ENCODE results near the gene LPP. TPM values are rescaled to one million over a fixed set of nuclear protein-coding genes. Genes with fewer than 3 reads are reported as not detected.

Gene LPP
- total RNA-seq, 1 experiment from 2014 or later: 148 TPM

DNA sequence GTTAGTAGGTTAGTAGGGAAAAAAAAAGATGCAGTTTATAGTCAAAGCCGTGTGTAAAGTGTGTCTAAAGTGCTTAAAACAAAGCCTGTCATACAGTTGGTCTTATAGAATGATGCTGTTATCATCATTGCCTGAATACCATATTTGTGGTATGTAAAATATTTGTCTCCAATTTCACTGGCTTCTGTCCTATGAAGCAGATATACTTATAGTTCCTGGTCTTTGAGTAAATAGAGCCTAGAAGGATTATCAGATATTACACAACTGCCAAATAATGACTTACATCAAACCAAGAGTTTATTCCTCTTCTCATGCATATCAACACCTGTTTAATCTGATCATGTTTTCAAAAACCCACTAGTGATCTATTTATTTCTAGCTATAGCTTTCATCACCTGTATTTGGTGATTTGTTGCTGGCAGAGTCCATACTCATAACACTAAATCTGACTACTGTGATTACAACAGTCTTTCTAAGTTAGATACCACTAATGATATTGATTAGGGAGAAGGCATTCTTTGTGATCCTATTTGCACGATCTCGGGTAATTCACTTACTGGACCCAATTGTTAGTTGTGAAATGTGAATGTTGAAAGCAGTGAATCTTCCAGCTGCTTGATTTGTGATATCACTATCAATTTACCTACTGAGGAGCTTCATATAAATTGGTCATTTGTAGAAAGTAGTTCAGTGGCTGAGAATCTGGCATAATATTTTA, 413.7 kb downstream of the LPP start:
- TF ChIP-seq CTCF (conservative IDR thresholded peaks at IDR 0.05): no peak
- TF ChIP-seq EZH2 (IDR thresholded peaks at IDR 0.05; ENCODE audit: low read depth): no peak
- peaks cover 12% of the 10 kb centered on the region for H3K4me1 ChIP-seq (replicated peaks; ENCODE audit: insufficient read depth)
- no peaks in the 10 kb centered on the region for H3K9me3 ChIP-seq (ENCODE audit: insufficient read depth, low read depth)
- H3K36me3 ChIP-seq (ENCODE audit: low read depth): no peaks in the 10 kb centered on the region
- ChIA-PET POLR2A (ENCODE audit: unreplicated experiment) (no interaction called here), CTCF (no interaction called here)
- no peak overlapping the region for H3K4me3 ChIP-seq
- H3K79me2 ChIP-seq (ENCODE audit: low read depth): no peaks in the 10 kb centered on the region
- intact Hi-C loops (cut with micrococcal nuclease; ENCODE audit: unreplicated experiment): loop anchor here (10.0 kb wide), 1 partner anchor 823 kb away; the partner anchor contains the start of gene BCL6
- 0 out of 2 replicates have a peak overlapping the region, but pooled peaks have one; percentile 6 for H3K4me2 ChIP-seq
- no TSS peak for BruUV-seq (replicated peaks)
- no peak overlapping the region for H2AFZ ChIP-seq
- H4K20me1 ChIP-seq (ENCODE audit: insufficient read depth): 0 out of 2 replicates have a peak, but pooled peaks cover 4% of the 10 kb centered on the region
- H3K9me2 ChIP-seq (ENCODE audit: insufficient read depth): no peaks in the 10 kb centered on the region
- 0 out of 2 replicates have a peak, but pooled peaks cover 8% of the 10 kb centered on the region for H3F3A ChIP-seq (ENCODE audit: insufficient read depth, low read depth)
- no peak overlapping the region for H3K27ac ChIP-seq
- H3K27me3 ChIP-seq (ENCODE audit: insufficient read depth, low read depth): no peaks in the 10 kb centered on the region
- DNase-seq: peak in 1 of 2 experiments; percentile 91

GRCh38 chr3:188568736-188569135, 414.8 kb downstream of the LPP start:
- Histone ChIP-seq H3F3A (ENCODE audit: insufficient read depth, low read depth) (0 out of 2 replicates have a peak, but pooled peaks cover 8% of the 10 kb centered on the region), H3K27me3 (ENCODE audit: insufficient read depth, low read depth) (no peaks in the 10 kb centered on the region), H3K4me1 (replicated peaks; ENCODE audit: insufficient read depth) (peaks cover 12% of the 10 kb centered on the region), H3K27ac (no peak overlapping the region), H4K20me1 (ENCODE audit: insufficient read depth) (0 out of 2 replicates have a peak, but pooled peaks cover 4% of the 10 kb centered on the region), H3K79me2 (ENCODE audit: low read depth) (no peaks in the 10 kb centered on the region), H3K9me3 (ENCODE audit: insufficient read depth, low read depth) (no peaks in the 10 kb centered on the region), H3K9me2 (ENCODE audit: insufficient read depth) (no peaks in the 10 kb centered on the region), H3K4me3 (no peak overlapping the region), H2AFZ (no peak overlapping the region), H3K36me3 (ENCODE audit: low read depth) (no peaks in the 10 kb centered on the region), H3K4me2 (no peak overlapping the region)
- ChIA-PET POLR2A (ENCODE audit: unreplicated experiment) (no interaction called here), CTCF (interaction anchor here (0.6 kb wide), 1 partner anchor 830 kb away, joined by 4 read pairs; no protein-coding TSS in a partner anchor)
- intact Hi-C loops (cut with micrococcal nuclease; ENCODE audit: unreplicated experiment): loop anchor here (10.0 kb wide), 1 partner anchor 824 kb away; the partner anchor contains the start of gene BCL6
- BruUV-seq (replicated peaks): no TSS peak
- DNase-seq: no peak
- TF ChIP-seq EZH2 (IDR thresholded peaks at IDR 0.05; ENCODE audit: low read depth) (no peak), CTCF (conservative IDR thresholded peaks at IDR 0.05) (no peak)

DNA sequence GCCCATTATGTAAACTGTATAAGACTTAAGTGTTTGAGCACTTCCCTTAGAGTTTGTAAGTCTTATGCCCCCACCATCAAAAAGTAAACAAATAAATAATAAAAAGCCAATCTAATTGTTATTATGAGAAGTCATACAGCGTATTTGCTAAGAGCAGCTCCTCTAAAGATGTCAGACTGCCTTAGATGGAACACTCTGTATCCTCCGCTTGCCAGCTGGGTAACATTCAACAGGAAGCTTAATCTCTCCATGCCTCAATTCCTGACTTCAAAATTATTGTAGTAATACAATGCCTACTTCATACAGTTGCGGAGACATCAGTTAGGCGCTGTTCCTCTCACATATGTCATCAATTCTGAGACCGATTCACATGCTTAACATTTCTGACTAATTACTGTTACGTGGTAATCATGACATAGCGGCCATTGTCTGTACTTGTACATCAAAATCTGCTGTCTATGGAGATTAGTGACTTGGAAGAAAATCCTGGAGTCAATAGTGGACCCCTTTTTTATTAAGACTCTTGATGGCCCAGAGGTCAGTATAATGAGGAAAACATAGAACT, 417.7 kb downstream of the LPP start:
- Histone ChIP-seq H2AFZ (no peak overlapping the region), H3K27me3 (ENCODE audit: insufficient read depth, low read depth) (no peaks in the 10 kb centered on the region), H3K9me2 (ENCODE audit: insufficient read depth) (peaks cover 2% of the 10 kb centered on the region; the same call in 1 of the 2 replicates), H3K36me3 (ENCODE audit: low read depth) (no peaks in the 10 kb centered on the region), H3K9me3 (ENCODE audit: insufficient read depth, low read depth) (no peaks in the 10 kb centered on the region), H4K20me1 (ENCODE audit: insufficient read depth) (0 out of 2 replicates have a peak, but pooled peaks cover 4% of the 10 kb centered on the region), H3K27ac (no peak overlapping the region), H3K4me2 (no peak overlapping the region), H3K4me3 (no peak overlapping the region), H3K4me1 (replicated peaks; ENCODE audit: insufficient read depth) (peaks cover 12% of the 10 kb centered on the region), H3K79me2 (ENCODE audit: low read depth) (no peaks in the 10 kb centered on the region), H3F3A (ENCODE audit: insufficient read depth, low read depth) (0 out of 2 replicates have a peak, but pooled peaks cover 8% of the 10 kb centered on the region)
- no TSS peak for BruUV-seq (replicated peaks)
- ChIA-PET POLR2A (ENCODE audit: unreplicated experiment) (interaction anchor here (0.7 kb wide), 1 partner anchor 431 kb away, joined by 3 read pairs; no protein-coding TSS in a partner anchor), CTCF (no interaction called here)
- DNase-seq: no peak
- intact Hi-C loops (cut with micrococcal nuclease; ENCODE audit: unreplicated experiment): no loop called here
- TF ChIP-seq EZH2 (IDR thresholded peaks at IDR 0.05; ENCODE audit: low read depth): no peak
- no peak for TF ChIP-seq CTCF (conservative IDR thresholded peaks at IDR 0.05)

Measured in PC-9 (cell line).